NCI-H146 treated with DMSO at 0.1 percent for 48 hours (cell line): ENCODE measurements around the gene GPR55.

ENCODE experiments used
- DNase-seq: peaks from one replicate; lab custom pipeline; 2025; ENCODE audit not compliant: unreplicated experiment; lab: John Stamatoyannopoulos, UW

The GPR55 gene

DNA sequence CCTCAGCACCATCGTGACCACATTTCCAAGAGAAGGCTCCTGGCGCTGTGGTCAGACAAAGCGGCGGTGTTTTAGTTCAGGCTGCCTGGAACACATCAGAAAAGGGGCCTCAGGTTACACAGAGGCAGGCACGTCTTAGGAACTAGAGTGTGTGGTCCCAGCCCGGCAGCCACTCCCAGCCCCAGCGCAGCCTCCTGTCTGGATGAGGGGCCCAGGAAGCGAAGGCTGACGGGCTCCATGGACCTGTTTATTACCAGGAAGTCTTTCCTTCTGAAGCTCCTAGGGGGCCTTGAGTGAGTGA is 10.0 kb upstream of the GPR55 start:
- DNase-seq = no peak

GRCh38 chr2:230934231-230935129 is 9.4 kb upstream of the GPR55 start:
- no peak for DNase-seq

DNA sequence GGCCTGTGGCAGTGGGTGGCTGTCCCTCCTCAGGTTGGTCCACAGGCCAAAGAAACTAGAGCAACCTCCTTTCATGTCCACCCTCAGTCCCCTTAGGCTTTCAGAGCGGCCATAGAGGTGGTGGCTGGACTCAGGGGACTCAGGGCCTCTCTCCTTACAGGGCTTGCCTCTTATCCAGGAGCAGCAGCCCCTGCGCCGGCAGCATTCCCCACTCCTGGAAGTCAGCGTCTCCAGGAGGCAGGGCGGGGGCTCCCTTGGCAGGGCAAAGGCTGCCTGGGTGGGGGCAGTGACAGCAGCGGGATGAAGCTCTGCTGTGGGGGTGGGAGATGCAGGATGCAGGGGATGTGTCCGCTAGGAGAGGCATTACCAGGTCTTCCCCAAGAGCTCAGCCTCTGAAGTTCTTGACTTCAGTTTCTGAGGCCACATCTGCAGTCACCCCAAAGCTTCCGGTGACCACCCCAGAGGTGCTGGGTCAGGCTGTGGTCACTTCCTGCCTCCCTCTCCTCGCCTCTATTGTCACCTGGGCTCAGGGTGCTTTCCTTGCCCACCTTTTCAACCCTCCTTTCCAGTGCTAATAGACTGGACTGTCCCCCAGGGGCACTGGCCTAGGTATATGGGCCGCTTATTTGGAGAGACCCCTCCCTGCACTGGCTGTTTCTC is 8.6 kb upstream of the GPR55 start:
- DNase-seq = no peak

DNA sequence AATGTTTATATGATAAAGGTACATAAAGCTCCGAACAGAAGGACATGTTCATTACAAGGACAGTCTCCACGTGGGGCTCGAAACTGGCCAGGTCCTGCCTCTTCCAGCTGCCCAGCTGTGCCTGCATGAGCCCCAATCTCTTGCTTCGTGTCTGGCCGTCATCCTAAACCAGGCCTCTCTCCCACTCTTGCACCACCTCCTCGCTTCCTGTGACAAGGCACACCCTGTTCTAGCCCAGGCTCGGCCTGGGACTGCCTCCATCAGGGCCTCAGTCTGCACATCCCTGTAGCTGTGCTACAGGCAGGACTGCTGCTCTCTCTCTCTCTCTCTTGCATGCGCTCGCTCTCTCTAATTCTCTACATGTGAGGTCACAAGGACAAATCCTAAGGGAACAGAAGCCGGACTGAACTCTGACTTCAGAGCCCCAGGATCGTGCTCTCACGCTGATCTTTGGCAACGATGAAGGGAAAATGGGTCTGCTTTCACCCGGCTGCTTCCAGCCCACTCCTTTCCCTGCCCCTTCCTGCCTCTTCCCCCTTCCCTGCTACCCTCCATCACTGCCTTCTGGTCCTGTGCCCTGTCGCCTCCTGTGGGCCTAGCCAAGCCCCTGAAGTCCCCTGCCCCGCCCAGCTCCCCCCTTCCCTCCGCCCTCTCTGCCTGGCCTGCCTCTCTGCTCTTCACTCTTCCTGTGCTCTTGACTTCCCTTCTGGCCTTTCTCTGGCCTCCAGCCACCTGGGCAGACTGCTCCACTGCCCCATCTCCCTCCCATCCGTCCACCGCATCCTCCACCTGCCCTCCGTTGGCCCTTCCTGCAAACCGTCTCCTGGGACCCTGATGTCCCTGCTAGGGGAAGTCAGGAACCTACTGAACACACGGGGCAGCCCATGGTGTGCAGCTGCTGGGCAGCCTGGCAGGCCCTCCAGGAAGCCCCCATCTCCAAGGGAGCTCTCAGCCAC is 7.8 kb upstream of the GPR55 start:
- DNase-seq = no peak

DNA sequence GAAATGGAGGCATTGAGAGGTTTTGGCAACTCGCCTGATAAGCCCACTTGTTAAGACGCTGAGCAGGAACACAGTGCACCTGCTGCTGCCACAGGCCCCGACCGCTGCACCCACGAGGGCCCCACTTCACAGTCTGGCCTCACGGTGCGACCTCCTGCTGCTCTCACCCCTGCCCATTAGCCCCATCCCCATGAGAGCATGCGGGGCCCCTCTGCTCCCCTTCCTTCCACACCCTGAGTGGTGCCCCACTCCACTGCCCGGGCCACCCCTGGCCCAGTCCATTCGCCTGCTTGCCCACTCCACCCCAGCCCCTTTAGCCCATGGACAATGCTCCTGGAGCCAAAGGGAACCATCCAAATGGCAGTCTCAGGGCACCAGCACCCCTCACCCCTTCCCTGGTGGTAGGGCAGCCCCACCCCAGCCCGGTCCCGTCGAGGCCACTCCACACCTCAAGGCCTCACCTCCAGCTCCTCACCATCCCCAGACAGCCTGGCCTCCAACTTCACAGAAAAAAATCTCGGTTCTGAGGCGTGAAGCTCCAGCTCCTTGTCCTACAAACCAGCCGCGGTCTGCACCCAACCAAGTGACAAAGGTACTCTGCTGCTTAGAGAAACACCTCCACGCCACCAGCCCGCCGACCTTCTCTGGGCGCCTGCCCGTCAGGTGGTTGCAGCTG is 6.7 kb upstream of the GPR55 start:
- DNase-seq = no peak

GRCh38 chr2:230930928-230931555 is 6.0 kb upstream of the GPR55 start:
- DNase-seq = no peak

- no peak for DNase-seq
Measured at GRCh38 chr2:230930149-230930780, 5.2 kb upstream of the GPR55 start.

DNA sequence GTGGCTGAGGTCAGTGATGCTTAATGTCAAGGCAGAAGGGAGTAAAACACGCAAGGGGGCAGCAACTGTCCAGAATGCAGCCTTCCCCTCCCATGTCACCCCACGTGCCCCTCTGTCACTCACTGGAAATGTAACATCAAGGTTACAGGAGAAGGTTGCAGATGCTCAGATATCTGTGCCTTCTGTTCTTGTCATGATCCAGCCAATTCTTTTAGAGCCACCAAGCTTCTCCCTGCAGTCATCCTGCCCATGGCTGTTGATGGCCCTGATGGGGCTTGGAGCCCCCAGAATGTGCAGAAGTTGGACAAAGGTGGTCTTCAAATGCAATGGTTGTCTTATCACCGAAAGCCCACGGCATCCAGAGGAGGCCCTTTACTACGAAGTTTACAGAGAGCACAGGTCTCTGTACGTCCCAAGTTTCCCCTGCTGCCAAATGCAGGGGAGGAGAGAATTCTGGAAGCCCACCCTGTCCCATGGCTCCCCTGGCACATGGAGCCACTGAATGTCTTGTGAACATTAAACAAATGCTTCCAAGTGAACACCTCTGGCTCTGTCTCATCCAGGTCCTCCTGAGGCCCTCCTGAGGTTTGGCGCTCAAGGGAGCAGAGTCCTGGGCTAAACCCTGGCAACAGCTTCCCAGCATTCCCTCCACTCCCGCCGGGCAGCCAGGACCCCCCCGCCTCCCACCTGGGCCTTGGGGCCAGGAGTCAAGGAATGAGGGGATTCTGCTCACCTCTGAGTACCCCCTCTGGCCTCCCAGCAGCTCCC is 4.5 kb upstream of the GPR55 start:
- DNase-seq = no peak

DNA sequence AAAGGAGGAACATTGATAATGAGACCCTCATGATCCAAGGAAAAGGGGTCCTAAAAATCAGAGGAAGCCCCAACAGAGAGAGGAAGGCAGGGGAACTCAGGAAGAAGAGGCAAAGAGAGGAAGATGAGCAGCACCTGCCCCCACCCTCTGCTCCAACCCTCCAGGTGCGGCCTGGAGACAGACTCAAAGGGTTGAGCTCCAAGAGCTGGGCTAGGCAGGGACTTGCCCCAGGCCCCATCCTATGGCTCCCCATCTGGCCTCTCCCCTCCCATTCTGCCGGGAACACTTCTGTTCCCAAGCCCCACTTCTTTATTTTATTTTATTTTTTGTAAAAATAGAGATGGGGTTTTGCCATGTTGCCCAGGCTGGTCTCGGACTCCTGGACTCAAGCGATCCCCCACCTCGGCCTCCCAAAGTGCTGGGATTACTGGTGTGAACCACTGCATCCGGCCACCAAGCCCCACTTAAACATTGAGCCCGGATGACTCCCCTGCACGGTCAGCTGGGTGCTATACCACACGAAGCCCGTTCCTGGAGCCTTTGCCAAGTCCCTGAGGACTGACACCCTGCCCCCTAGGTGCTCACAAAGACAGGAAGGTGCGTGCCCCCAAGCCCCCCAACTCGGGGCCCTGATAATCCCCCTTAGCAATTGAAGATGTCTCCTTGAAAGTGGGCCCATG is 3.8 kb upstream of the GPR55 start:
- DNase-seq = no peak

- DNase-seq = no peak
Measured at GRCh38 chr2:230927711-230928341, 2.8 kb upstream of the GPR55 start.

DNA sequence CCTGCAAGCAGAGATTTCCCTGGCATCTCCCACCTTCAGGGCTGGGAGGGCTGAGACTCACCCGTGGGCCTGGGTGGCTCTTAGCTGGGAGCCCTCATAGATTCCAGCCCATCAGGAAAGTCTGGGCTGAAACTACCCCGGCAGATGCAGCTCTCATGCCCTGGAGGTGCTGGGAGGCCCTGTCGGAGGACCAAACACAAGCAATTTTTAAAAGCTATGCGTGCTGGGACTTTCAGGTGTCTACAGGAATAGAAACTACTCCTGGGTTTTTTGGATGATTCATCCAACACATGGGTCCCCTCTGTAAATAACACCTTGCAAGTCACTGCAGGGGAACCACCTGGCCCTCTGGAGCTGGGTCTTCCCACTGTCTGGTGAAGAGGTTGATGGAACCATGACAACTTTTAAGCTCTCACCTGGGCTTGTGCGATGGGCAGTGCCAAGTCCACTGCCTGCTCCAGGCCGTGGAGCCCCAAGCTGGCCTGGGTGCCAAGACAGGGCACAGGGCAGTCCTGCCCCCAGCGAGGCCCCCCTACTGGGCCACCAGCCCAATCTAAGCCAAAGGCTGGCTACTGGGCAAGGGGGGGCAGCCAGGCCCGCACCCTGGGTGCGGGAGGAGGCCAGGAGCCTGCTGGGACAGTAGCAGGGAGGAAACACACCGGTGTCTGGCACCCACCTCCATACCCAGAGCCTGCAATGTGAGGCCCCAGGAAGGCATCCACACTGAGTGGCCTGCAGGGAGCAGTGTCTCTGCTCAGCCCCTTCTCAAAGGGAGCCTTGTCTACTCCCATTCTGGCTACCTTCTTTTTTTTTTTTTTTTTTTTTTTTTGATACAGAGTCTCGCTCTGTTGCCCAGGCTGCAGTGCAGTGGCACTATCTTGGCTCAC is 1.1 kb upstream of the GPR55 start:
- DNase-seq = no peak

GRCh38 chr2:230925443-230925878 is 419 bp upstream of the GPR55 start:
- no peak for DNase-seq

- no peak for DNase-seq
Measured at GRCh38 chr2:230924092-230924469, 961 bp downstream of the GPR55 start.

DNA sequence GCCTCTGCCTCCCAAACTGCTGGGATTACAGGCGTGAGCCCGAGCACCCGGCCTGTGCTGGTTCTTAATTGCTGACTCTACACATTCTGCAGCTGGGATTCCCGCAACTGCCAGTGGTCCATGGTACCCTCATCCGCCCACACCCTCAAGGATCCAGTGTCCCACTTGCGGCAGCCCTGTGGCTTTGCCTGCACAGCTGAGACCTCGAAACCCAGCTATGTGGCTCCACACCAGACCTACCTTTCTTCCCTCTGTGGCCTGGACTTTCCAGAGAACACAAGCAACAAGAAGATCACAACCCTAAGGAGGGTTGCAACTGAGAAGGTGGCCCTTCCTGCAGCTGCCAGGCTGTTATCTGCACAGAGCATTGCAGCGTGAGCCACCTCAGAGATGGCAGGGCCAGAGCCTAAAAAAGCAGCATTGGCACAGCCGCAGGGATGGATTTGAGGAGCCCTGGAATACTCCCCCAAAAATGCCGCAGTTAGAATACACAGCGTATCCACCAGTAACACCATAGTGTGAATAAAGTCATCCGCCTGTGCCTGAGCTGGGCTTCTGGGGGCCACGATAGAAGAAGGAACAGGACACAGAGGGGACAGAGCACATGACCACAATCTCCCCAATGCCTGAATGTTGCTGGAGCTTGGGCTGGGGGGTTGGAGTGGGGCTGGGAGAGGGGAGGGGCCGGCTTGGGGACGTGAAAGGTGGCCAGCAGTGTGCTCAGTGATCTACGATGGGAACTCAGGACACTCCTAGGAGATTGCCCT is 1.9 kb downstream of the GPR55 start:
- no peak for DNase-seq

GRCh38 chr2:230921806-230922595 is 3.0 kb downstream of the GPR55 start:
- no peak for DNase-seq

DNA sequence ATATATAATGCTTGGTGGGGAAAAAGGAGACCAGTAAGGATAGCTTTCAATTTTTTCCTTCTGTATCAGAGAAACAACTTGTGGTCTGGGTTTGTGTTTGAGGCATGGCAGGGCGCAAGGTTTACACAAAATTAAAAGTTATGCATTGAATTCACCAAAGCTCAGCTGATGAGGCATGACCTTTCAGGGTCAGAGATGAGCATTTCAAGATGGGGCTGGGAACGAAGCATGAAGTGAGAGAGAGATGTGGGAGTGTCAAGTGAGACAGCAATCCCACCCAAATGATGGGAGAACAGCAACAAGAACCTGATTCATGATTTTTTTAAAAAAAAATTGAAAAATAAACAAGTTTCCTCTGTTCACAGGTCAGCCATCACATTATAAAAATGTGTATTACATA is 4.9 kb downstream of the GPR55 start:
- no peak for DNase-seq
